A549 (cell line): ENCODE measurements around the gene FGGY.

ENCODE experiments used
- CTCF ChIP-seq: fragments of >200 bp; sonication (Bioruptor Twin); formaldehyde crosslinking; IDR thresholded peaks from 3 replicates; pipeline ENCODE4 v1.5.1; 2016
- KDM5A ChIP-seq: fragments of 200-600 bp; sonication (generic); IDR thresholded peaks from 2 replicates; pipeline ENCODE4 v1.6.1; 2016; ENCODE audit warnings: antibody characterized with exemption, mild to moderate bottlenecking
- NPAS2 ChIP-seq: fragments of 250-450 bp; sonication (Bioruptor Pico); IDR thresholded peaks from 2 replicates; pipeline ENCODE4 v1.8.0; 2022; ENCODE audit warnings: mild to moderate bottlenecking, moderate library complexity, borderline replicate concordance
- POLR2A ChIP-seq: IDR thresholded peaks from 2 replicates; pipeline ENCODE4 v1.6.1; 2012; ENCODE audit warnings: mild to moderate bottlenecking, low read length
- POLR2AphosphoS2 ChIP-seq: conservative IDR thresholded peaks from 2 replicates; pipeline ENCODE4 v1.6.1; 2012; ENCODE audit warnings: low read length, improper control_type of control experiment, inconsistent platforms

- TF ChIP-seq CTCF (no peak), POLR2A (no peak), POLR2AphosphoS2 (no peak), KDM5A (no peak), NPAS2 (CRISPR knock-in tag) (no peak)
Observed at GRCh38 chr1:59505596-59506028, 208.7 kb downstream of the FGGY start.
